Lower lobe of right lung (tissue), 2 donors: Measurements from ENCODE around the gene MMP13. TPM values are rescaled to one million over a fixed set of nuclear protein-coding genes. Genes with fewer than 3 reads are reported as not detected.

Experiments used
- ATAC-seq, 2 donors: fragments of 200-7000 bp; cut with Tn5 transposase; one replicate each; pipeline ENCODE4 v1.9.1; 2020 to 2022; ENCODE audit warnings: mild to moderate bottlenecking in 2 of 2, moderate library complexity in 2 of 2
- DNase-seq: peaks from one replicate; pipeline ENCODE4 v3.0.0-alpha.2; 2020
- H3K27ac ChIP-seq: fragments of 200-600 bp; one replicate; pipeline ENCODE4 v1.8.0; 2022
- H3K27me3 ChIP-seq: fragments of 200-600 bp; one replicate; pipeline ENCODE4 v1.8.0; 2022; ENCODE audit warnings: low read depth
- H3K36me3 ChIP-seq: fragments of 200-600 bp; one replicate; pipeline ENCODE4 v1.8.0; 2022; ENCODE audit warnings: mild to moderate bottlenecking
- H3K4me1 ChIP-seq: fragments of 200-600 bp; one replicate; pipeline ENCODE4 v1.8.0; 2022
- H3K4me3 ChIP-seq: fragments of 200-600 bp; one replicate; pipeline ENCODE4 v1.8.0; 2022; ENCODE audit warnings: mild to moderate bottlenecking
- H3K9me3 ChIP-seq: fragments of 200-600 bp; one replicate; pipeline ENCODE4 v1.8.0; 2022
- CTCF ChIP-seq: fragments of 200-600 bp; IDR thresholded peaks from one replicate; pipeline ENCODE4 v1.8.0; 2022; ENCODE audit warnings: antibody characterized with exemption, mild to moderate bottlenecking
- intact Hi-C: fragments of 100-400 bp; cut with DNase I; formaldehyde crosslinking; loops from one replicate; pipeline ENCODE4 v1.11.0; 2022
- total RNA-seq: library from RNA; stranded (reverse); fragmentation: NEBNext Ultra II Directional; extraction: Animal tissue kit (Norgen Biotek cat#: 25700); gene quantifications from one replicate; pipeline ENCODE4 v1.2.1, GENCODE V29; 2021
- donor health status: DM: no; HTN: yes; CAD: no; lungs with severe emphysema.

The MMP13 gene
- total RNA-seq, 1 donor from 2014 or later, result not detected

- intact Hi-C loops, result no loop called here
- Histone ChIP-seq H3K9me3 (no peaks in the 10 kb centered on the region), H3K36me3 (no peaks in the 10 kb centered on the region), H3K4me1 (peaks cover 5% of the 10 kb centered on the region), H3K4me3 (no peak overlapping the region), H3K27ac (no peak overlapping the region), H3K27me3 (no peaks in the 10 kb centered on the region)
- ATAC-seq (peak in 1 of 2 donors; percentile 53), DNase-seq (no peak)
- TF ChIP-seq CTCF, result no peak
These were observed 4.9 kb downstream of the MMP13 start for GRCh38 chr11:102950622-102951081.

DNA sequence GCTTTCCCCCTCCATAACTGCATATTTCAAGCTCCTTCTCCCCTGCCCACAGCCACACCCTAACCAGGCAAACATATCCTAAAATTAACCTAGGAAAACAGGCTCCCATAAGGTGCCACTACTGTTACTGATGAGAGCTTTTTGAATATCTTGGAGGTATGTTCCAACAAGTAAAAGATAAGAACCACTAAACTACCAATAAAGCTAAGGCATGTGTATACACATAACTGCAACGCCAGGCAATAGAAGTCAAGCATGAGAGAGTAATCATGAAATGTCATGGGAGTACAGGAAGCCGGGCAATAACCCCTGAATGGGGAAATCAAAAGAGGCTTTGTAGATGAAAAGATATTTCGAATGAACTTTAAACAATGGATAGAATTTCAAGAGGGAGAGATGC, 9.3 kb downstream of the MMP13 start:
- peak; percentile 56 to 64 for ATAC-seq

GRCh38 chr11:102940714-102941588, 14.6 kb downstream of the MMP13 start:
- H3K4me3 ChIP-seq, result no peak overlapping the region
- intact Hi-C loops, result no loop called here

More for the DNA sequence above, 9.3 kb downstream of the MMP13 start:
- Histone ChIP-seq H3K4me3 (no peak overlapping the region), H3K36me3 (no peaks in the 10 kb centered on the region), H3K4me1 (peaks cover 6% of the 10 kb centered on the region), H3K27ac (no peak overlapping the region), H3K9me3 (no peaks in the 10 kb centered on the region), H3K27me3 (no peaks in the 10 kb centered on the region)
- no peak for TF ChIP-seq CTCF
- DNase-seq, result no peak
- intact Hi-C loops, result no loop called here

GRCh38 chr11:102936864-102937509, 18.5 kb downstream of the MMP13 start:
- intact Hi-C loops, result no loop called here

More at GRCh38 chr11:102940714-102941588, 14.6 kb downstream of the MMP13 start:
- ATAC-seq (peak; percentile 68 to 79), DNase-seq (no peak)
- Histone ChIP-seq H3K36me3 (no peaks in the 10 kb centered on the region), H3K27ac (no peak overlapping the region), H3K4me1 (peaks cover 5% of the 10 kb centered on the region), H3K27me3 (no peaks in the 10 kb centered on the region), H3K9me3 (no peaks in the 10 kb centered on the region)
- peak; percentile 85 for TF ChIP-seq CTCF

More at GRCh38 chr11:102936864-102937509, 18.5 kb downstream of the MMP13 start:
- no peak for TF ChIP-seq CTCF
- H3K36me3 ChIP-seq, result no peaks in the 10 kb centered on the region
- no peak overlapping the region for H3K4me3 ChIP-seq
- no peaks in the 10 kb centered on the region for H3K27me3 ChIP-seq
- H3K9me3 ChIP-seq, result no peaks in the 10 kb centered on the region
- ATAC-seq (no peak), DNase-seq (no peak)
- H3K27ac ChIP-seq, result no peak overlapping the region
- peaks cover 5% of the 10 kb centered on the region for H3K4me1 ChIP-seq
